ENCODE data around the gene CHMP4B.

Gene CHMP4B

GRCh38 chr20:33810259-33810658 lies 889 bp upstream of the CHMP4B start:
- Histone ChIP-seq H3K27ac (no peak overlapping the region), H3K4me3 (no peak overlapping the region)
- TF ChIP-seq CTCF (IDR thresholded peaks at IDR 0.05) = no peak
- DNase-seq (ENCODE audit: low spot score) = no peak

GRCh38 chr20:33811776-33812151 lies 616 bp downstream of the CHMP4B start:
- no peak for TF ChIP-seq CTCF (IDR thresholded peaks at IDR 0.05)
- no peak for DNase-seq (ENCODE audit: low spot score)
- H3K4me3 ChIP-seq = peak overlapping the region; percentile 82
- H3K27ac ChIP-seq = peak overlapping the region; percentile 92 to 93

GRCh38 chr20:33812152-33812849 lies 1.2 kb downstream of the CHMP4B start:
- TF ChIP-seq CTCF (IDR thresholded peaks at IDR 0.05) = no peak
- peak overlapping the region; percentile 82 for H3K4me3 ChIP-seq
- H3K27ac ChIP-seq = peak overlapping the region; percentile 92 to 93
- peak; percentile 83 for DNase-seq (ENCODE audit: low spot score)

GRCh38 chr20:33812908-33813462 lies 1.8 kb downstream of the CHMP4B start:
- peak overlapping the region; percentile 82 for H3K4me3 ChIP-seq

GRCh38 chr20:33814238-33814712 lies 3.1 kb downstream of the CHMP4B start:
- no peak for TF ChIP-seq CTCF (IDR thresholded peaks at IDR 0.05)
- H3K27ac ChIP-seq = no peak overlapping the region
- no peak for DNase-seq (ENCODE audit: low spot score)
- no peak overlapping the region for H3K4me3 ChIP-seq

More at GRCh38 chr20:33812908-33813462, 1.8 kb downstream of the CHMP4B start:
- peak overlapping the region; percentile 92 to 93 for H3K27ac ChIP-seq
- no peak for DNase-seq (ENCODE audit: low spot score)
- TF ChIP-seq CTCF (IDR thresholded peaks at IDR 0.05) = no peak

- TF ChIP-seq CTCF (IDR thresholded peaks at IDR 0.05) = no peak
- no peak for DNase-seq (ENCODE audit: low spot score)
- no peak overlapping the region for H3K4me3 ChIP-seq
- no peak overlapping the region for H3K27ac ChIP-seq
Measured at GRCh38 chr20:33815671-33816070, 4.5 kb downstream of the CHMP4B start.

GRCh38 chr20:33816191-33816590 lies 5.0 kb downstream of the CHMP4B start:
- Histone ChIP-seq H3K27ac (no peak overlapping the region), H3K4me3 (no peak overlapping the region)
- DNase-seq (ENCODE audit: low spot score) = no peak
- TF ChIP-seq CTCF (IDR thresholded peaks at IDR 0.05) = no peak
